Trophoblast cell (in vitro differentiated cells and primary cell): ENCODE measurements around the gene CASP8AP2.
A peak's percentile ranks its signal among the peaks of the same experiment; 100 is the strongest.

Source experiments
- DNase-seq, 2 donors: peaks; one replicate each; pipeline ENCODE4 v3.0.0-alpha.2; 2016
- H2AFZ ChIP-seq: 2 replicates; pipeline ENCODE4 v1.6.1; 2013; ENCODE audit warnings: low read length, moderate library complexity, mild to moderate bottlenecking; ENCODE audit not compliant: insufficient read depth, poor library complexity
- H2AK5ac ChIP-seq: 2 replicates; pipeline ENCODE4 v1.6.1; 2013; ENCODE audit warnings: mild to moderate bottlenecking, low read length
- H2BK120ac ChIP-seq: 2 replicates; pipeline ENCODE4 v1.6.1; 2013; ENCODE audit warnings: low read length, mild to moderate bottlenecking, moderate library complexity; ENCODE audit not compliant: insufficient read depth, poor library complexity
- H2BK12ac ChIP-seq: 2 replicates; pipeline ENCODE4 v1.6.1; 2013; ENCODE audit warnings: mild to moderate bottlenecking, low read length, moderate library complexity
- H2BK5ac ChIP-seq: 2 replicates; pipeline ENCODE4 v1.6.1; 2013; ENCODE audit warnings: low read length, low read depth, moderate library complexity, mild to moderate bottlenecking; ENCODE audit not compliant: poor library complexity
- H3K14ac ChIP-seq: 2 replicates; pipeline ENCODE4 v1.6.1; 2013; ENCODE audit warnings: mild to moderate bottlenecking, low read length
- H3K18ac ChIP-seq: 2 replicates; pipeline ENCODE4 v1.6.1; 2013; ENCODE audit warnings: mild to moderate bottlenecking, low read length
- H3K23ac ChIP-seq: 2 replicates; pipeline ENCODE4 v1.6.1; 2013; ENCODE audit warnings: low read length
- H3K27ac ChIP-seq: 2 replicates; pipeline ENCODE4 v1.5.1; 2013; ENCODE audit warnings: low read depth, mild to moderate bottlenecking, inconsistent platforms, low read length, moderate library complexity
- H3K27me3 ChIP-seq: 2 replicates; pipeline ENCODE4 v1.6.1; 2013; ENCODE audit warnings: inconsistent platforms, mild to moderate bottlenecking, low read length, moderate library complexity; ENCODE audit not compliant: insufficient read depth
- H3K36me3 ChIP-seq, 2 experiments: 1 replicate in 1 of 2; 2 replicates in 1 of 2; pipeline ENCODE4 v1.6.1; 2013; ENCODE audit warnings: low read length in 2 of 2, mild to moderate bottlenecking in 2 of 2, moderate library complexity in 1 of 2; ENCODE audit not compliant: insufficient read depth in 2 of 2, control insufficient read depth in 1 of 2
- H3K4ac ChIP-seq: 2 replicates; pipeline ENCODE4 v1.6.1; 2013; ENCODE audit warnings: low read depth, mild to moderate bottlenecking, low read length, moderate library complexity
- H3K4me1 ChIP-seq, 2 experiments: 1 replicate in 1 of 2; 2 replicates in 1 of 2; pipeline ENCODE4 v1.6.1; 2013; ENCODE audit warnings: low read length in 2 of 2, mild to moderate bottlenecking in 2 of 2, moderate library complexity in 1 of 2; ENCODE audit not compliant: insufficient read depth in 2 of 2, control insufficient read depth in 1 of 2
- H3K4me2 ChIP-seq: 2 replicates; pipeline ENCODE4 v1.6.1; 2013; ENCODE audit warnings: inconsistent platforms, mild to moderate bottlenecking, low read length, moderate library complexity
- H3K4me3 ChIP-seq: 2 replicates; pipeline ENCODE4 v1.5.1; 2013; ENCODE audit warnings: mild to moderate bottlenecking, low read depth, low read length, inconsistent platforms
- H3K79me1 ChIP-seq: one replicate; pipeline ENCODE4 v1.6.1; 2013; ENCODE audit warnings: low read length
- H3K79me2 ChIP-seq: 2 replicates; pipeline ENCODE4 v1.6.1; 2013; ENCODE audit warnings: low read length, mild to moderate bottlenecking; ENCODE audit not compliant: control insufficient read depth, insufficient read depth, poor library complexity
- H3K9ac ChIP-seq: 2 replicates; pipeline ENCODE4 v1.6.1; 2013; ENCODE audit warnings: mild to moderate bottlenecking, low read length
- H3K9me3 ChIP-seq: 2 replicates; pipeline ENCODE4 v1.6.1; 2013; ENCODE audit warnings: low read depth, mild to moderate bottlenecking, control low read depth, inconsistent platforms, low read length; ENCODE audit not compliant: insufficient read depth
- H4K12ac ChIP-seq: 2 replicates; pipeline ENCODE4 v1.6.1; 2013; ENCODE audit warnings: low read depth, mild to moderate bottlenecking, low read length, moderate library complexity
- H4K8ac ChIP-seq: 2 replicates; pipeline ENCODE4 v1.6.1; 2013; ENCODE audit warnings: low read depth, mild to moderate bottlenecking, low read length, moderate library complexity
- H4K91ac ChIP-seq: one replicate; pipeline ENCODE4 v1.6.1; 2013; ENCODE audit warnings: low read depth, mild to moderate bottlenecking, low read length, moderate library complexity
- WGBS: extraction: QIAGEN DNeasy Blood & Tissue Kit; methylation state at CpG from one replicate; pipeline ENCODE4 v1.1.7; 2013; ENCODE audit warnings: missing lambda C conversion rate; ENCODE audit not compliant: insufficient read length, insufficient coverage; ENCODE audit errors: extremely low coverage; 5-methylcytosine and 5-hydroxymethylcytosine counted together

Gene CASP8AP2

DNA sequence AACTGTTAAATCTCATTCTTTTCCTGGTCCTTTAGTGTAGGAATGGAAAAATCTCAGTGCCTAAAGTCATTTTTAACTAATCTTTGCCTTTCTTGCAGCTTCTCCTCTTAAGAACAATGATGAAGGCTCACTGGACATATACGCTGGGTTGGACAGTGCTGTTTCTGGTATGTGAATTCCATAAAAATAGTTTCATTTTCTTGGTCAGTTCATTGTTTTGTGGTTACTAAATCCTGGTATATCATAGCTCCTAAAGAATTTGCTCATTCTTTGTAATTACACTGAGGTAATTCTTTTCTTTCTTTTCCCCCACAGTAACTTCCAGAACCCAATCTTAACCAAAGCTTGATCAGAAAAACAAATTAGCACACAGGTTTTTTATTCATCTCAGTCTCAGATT, 23.4 kb downstream of the CASP8AP2 start:
- peak; percentile 41 to 84 for DNase-seq
- no peak overlapping the region for H4K91ac ChIP-seq
- no CpG with 5 or more reads among the region's 1 CpG for WGBS
- no peak overlapping the region for H3K14ac ChIP-seq
- no peaks in the 10 kb centered on the region for H3K27me3 ChIP-seq
- H3K9ac ChIP-seq = no peak overlapping the region
- no peak overlapping the region for H3K27ac ChIP-seq
- no peaks in the 10 kb centered on the region for H3K79me1 ChIP-seq
- no peak overlapping the region for H3K23ac ChIP-seq
- H2AFZ ChIP-seq = no peak overlapping the region
- no peak overlapping the region for H2BK12ac ChIP-seq
- no peak overlapping the region for H3K4me3 ChIP-seq
- no peak overlapping the region for H3K4ac ChIP-seq
- H3K9me3 ChIP-seq = no peaks in the 10 kb centered on the region
- H3K79me2 ChIP-seq = peaks cover 1% of the 10 kb centered on the region
- H4K8ac ChIP-seq = no peak overlapping the region
- H2BK120ac ChIP-seq = no peak overlapping the region
- H2BK5ac ChIP-seq = no peak overlapping the region
- peaks cover 28 to 31% of the 10 kb centered on the region in 2 experiments for H3K36me3 ChIP-seq
- no peak overlapping the region for H3K4me2 ChIP-seq
- no peaks in the 10 kb centered on the region for H3K4me1 ChIP-seq
- no peak overlapping the region for H4K12ac ChIP-seq
- H2AK5ac ChIP-seq = no peak overlapping the region
- H3K18ac ChIP-seq = no peak overlapping the region

GRCh38 chr6:89858041-89858440, 28.4 kb downstream of the CASP8AP2 start:
- no CpG with 5 or more reads among the region's 1 CpG for WGBS
- Histone ChIP-seq H3K14ac (no peak overlapping the region), H3K9me3 (no peaks in the 10 kb centered on the region), H3K4me3 (no peak overlapping the region), H4K12ac (no peak overlapping the region), H3K4me1 (no peaks in the 10 kb centered on the region), H3K79me1 (no peaks in the 10 kb centered on the region), H3K4ac (no peak overlapping the region), H2BK120ac (no peak overlapping the region), H2AK5ac (no peak overlapping the region), H2BK5ac (no peak overlapping the region), H3K27ac (no peak overlapping the region), H3K23ac (no peak overlapping the region), H3K18ac (no peak overlapping the region), H3K79me2 (no peaks in the 10 kb centered on the region), H3K9ac (no peak overlapping the region), H4K8ac (no peak overlapping the region), H3K27me3 (no peaks in the 10 kb centered on the region), H2AFZ (no peak overlapping the region), H3K36me3 (peaks cover 33 to 38% of the 10 kb centered on the region in 2 experiments), H2BK12ac (no peak overlapping the region), H4K91ac (no peak overlapping the region), H3K4me2 (no peak overlapping the region)
- no peak for DNase-seq

GRCh38 chr6:89859744-89860143, 30.1 kb downstream of the CASP8AP2 start:
- H3K4me3 ChIP-seq = no peak overlapping the region
- H3K4me2 ChIP-seq = no peak overlapping the region
- WGBS = no CpG with 5 or more reads among the region's 4 CpGs
- no peaks in the 10 kb centered on the region for H3K4me1 ChIP-seq
- H4K8ac ChIP-seq = no peak overlapping the region
- no peak overlapping the region for H2AK5ac ChIP-seq
- H3K9me3 ChIP-seq = no peaks in the 10 kb centered on the region
- H3K36me3 ChIP-seq = peaks cover 27 to 37% of the 10 kb centered on the region in 2 experiments
- no peak for DNase-seq
- no peak overlapping the region for H2BK12ac ChIP-seq
- no peak overlapping the region for H3K9ac ChIP-seq
- H4K91ac ChIP-seq = no peak overlapping the region
- H2BK120ac ChIP-seq = no peak overlapping the region
- H3K79me1 ChIP-seq = no peaks in the 10 kb centered on the region
- no peak overlapping the region for H3K18ac ChIP-seq
- no peaks in the 10 kb centered on the region for H3K79me2 ChIP-seq
- H3K27ac ChIP-seq = no peak overlapping the region
- no peak overlapping the region for H3K23ac ChIP-seq
- no peak overlapping the region for H3K14ac ChIP-seq
- H2AFZ ChIP-seq = no peak overlapping the region
- H3K27me3 ChIP-seq = no peaks in the 10 kb centered on the region
- H3K4ac ChIP-seq = no peak overlapping the region
- H4K12ac ChIP-seq = no peak overlapping the region
- H2BK5ac ChIP-seq = no peak overlapping the region

DNA sequence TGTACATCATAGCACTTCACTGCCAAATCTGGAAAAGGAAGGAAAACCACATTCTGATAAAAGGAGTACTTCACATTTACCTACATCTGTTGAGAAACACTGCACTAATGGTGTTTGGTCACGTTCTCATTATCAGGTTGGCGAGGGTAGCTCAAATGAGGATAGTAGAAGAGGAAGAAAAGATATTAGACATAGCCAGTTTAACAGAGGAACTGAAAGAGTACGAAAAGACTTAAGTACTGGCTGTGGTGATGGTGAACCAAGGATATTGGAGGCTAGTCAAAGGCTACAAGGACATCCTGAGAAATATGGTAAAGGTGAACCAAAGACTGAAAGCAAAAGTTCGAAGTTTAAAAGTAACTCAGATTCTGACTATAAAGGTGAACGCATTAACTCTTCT, 32.6 kb downstream of the CASP8AP2 start:
- H3K18ac ChIP-seq = no peak overlapping the region
- H4K12ac ChIP-seq = no peak overlapping the region
- no peaks in the 10 kb centered on the region for H3K9me3 ChIP-seq
- no peak overlapping the region for H2AFZ ChIP-seq
- no CpG with 5 or more reads among the region's 5 CpGs for WGBS
- no peak overlapping the region for H2AK5ac ChIP-seq
- no peak overlapping the region for H3K4me3 ChIP-seq
- H3K36me3 ChIP-seq = peaks cover 25 to 35% of the 10 kb centered on the region in 2 experiments
- no peak overlapping the region for H2BK5ac ChIP-seq
- H3K23ac ChIP-seq = no peak overlapping the region
- no peak overlapping the region for H4K8ac ChIP-seq
- no peak overlapping the region for H2BK120ac ChIP-seq
- H3K4ac ChIP-seq = no peak overlapping the region
- H3K79me2 ChIP-seq = no peaks in the 10 kb centered on the region
- H3K79me1 ChIP-seq = no peaks in the 10 kb centered on the region
- no peak for DNase-seq
- no peak overlapping the region for H3K14ac ChIP-seq
- H3K27me3 ChIP-seq = no peaks in the 10 kb centered on the region
- H3K27ac ChIP-seq = no peak overlapping the region
- no peaks in the 10 kb centered on the region for H3K4me1 ChIP-seq
- H4K91ac ChIP-seq = no peak overlapping the region
- H3K4me2 ChIP-seq = no peak overlapping the region
- no peak overlapping the region for H3K9ac ChIP-seq
- no peak overlapping the region for H2BK12ac ChIP-seq
